Muscle of back (tissue), 11 donors: ENCODE data around the gene GADD45B. TPM values are rescaled to one million over a fixed set of nuclear protein-coding genes. Genes with fewer than 3 reads are reported as not detected.
"Not testable (repeated sequence)": the region's sequence is repeated elsewhere in the genome, so short reads cannot be mapped to it uniquely, and the experiment has no call there.

Source experiments
- DNase-seq, 3 donors: peaks; one replicate each; pipeline versions ENCODE4 v3.0.0 to v3.0.0-alpha.2; 2013
- polyA plus RNA-seq, 10 donors: library from polyadenylated mRNA; unstranded; fragments of 120-200 nt; gene quantifications; one replicate each; pipeline ENCODE4 v1.2.1, GENCODE V29; 2013; ENCODE audit not compliant: insufficient read length in 10 of 10

Gene GADD45B
- polyA plus RNA-seq, 10 donors = 5.8 to 34.0 (median 10.3) TPM

- DNase-seq = no peak
Measured at GRCh38 chr19:2484178-2484937, 8.4 kb downstream of the GADD45B start.

- no peak for DNase-seq
Measured at GRCh38 chr19:2485428-2485827, 9.5 kb downstream of the GADD45B start.

GRCh38 chr19:2487090-2487489, 11.2 kb downstream of the GADD45B start:
- DNase-seq = no peak

GRCh38 chr19:2487842-2488241, 11.9 kb downstream of the GADD45B start:
- DNase-seq = no peak

GRCh38 chr19:2488405-2488941, 12.5 kb downstream of the GADD45B start:
- DNase-seq = peak in 1 of 3 donors; percentile 45

GRCh38 chr19:2488942-2489731, 13.2 kb downstream of the GADD45B start:
- DNase-seq = peak in 2 of 3 donors; percentile 55 to 74

- no peak for DNase-seq
Measured at GRCh38 chr19:2490659-2491058, 14.7 kb downstream of the GADD45B start.

- peak in 2 of 3 donors; percentile 62 to 81 for DNase-seq
Measured at GRCh38 chr19:2491130-2491801, 15.3 kb downstream of the GADD45B start.

- DNase-seq = no peak
Measured at GRCh38 chr19:2492870-2493269, 16.9 kb downstream of the GADD45B start.

GRCh38 chr19:2493448-2493847, 17.5 kb downstream of the GADD45B start:
- DNase-seq = not testable (repeated sequence)

- DNase-seq = peak in 1 of 3 donors; percentile 53
Measured at GRCh38 chr19:2494084-2494446, 18.1 kb downstream of the GADD45B start.

GRCh38 chr19:2494447-2495129, 18.7 kb downstream of the GADD45B start:
- peak; percentile 76 to 88 (median 76) for DNase-seq

- peak; percentile 81 to 85 (median 83) for DNase-seq
Measured at GRCh38 chr19:2495130-2495641, 19.3 kb downstream of the GADD45B start.

GRCh38 chr19:2495651-2496316, 19.9 kb downstream of the GADD45B start:
- peak in 1 of 3 donors; percentile 73 for DNase-seq

GRCh38 chr19:2497186-2497585, 21.3 kb downstream of the GADD45B start:
- DNase-seq = no peak

GRCh38 chr19:2500156-2500555, 24.2 kb downstream of the GADD45B start:
- DNase-seq = no peak

GRCh38 chr19:2500841-2501261, 24.9 kb downstream of the GADD45B start:
- no peak for DNase-seq

GRCh38 chr19:2503521-2504109, 27.7 kb downstream of the GADD45B start:
- no peak for DNase-seq

- not testable (repeated sequence) for DNase-seq
Measured at GRCh38 chr19:2506656-2507055, 30.7 kb downstream of the GADD45B start.

GRCh38 chr19:2507109-2507508, 31.2 kb downstream of the GADD45B start:
- DNase-seq = no peak
